A549 (cell line): ENCODE measurements around the gene SNAI1. TPM values are rescaled to one million over a fixed set of nuclear protein-coding genes. Genes with fewer than 3 reads are reported as not detected.
A peak's percentile ranks its signal among the peaks of the same experiment; 100 is the strongest.
"Not testable (repeated sequence)": the region's sequence is repeated elsewhere in the genome, so short reads cannot be mapped to it uniquely, and the experiment has no call there.

ENCODE experiments used
- ATAC-seq, 2 experiments: fragments of 200-7000 bp in 1 of 2; fragments of >200 bp in 1 of 2; cut with Nextera tagmentation in 1 of 2; cut with Tn5 transposase in 1 of 2; 3 replicates each; pipeline versions ENCODE4 v1.8.0 to v1.9.1; 2018 to 2020; ENCODE audit warnings: mild to moderate bottlenecking in 1 of 2, moderate library complexity in 1 of 2
- CTCF ChIA-PET: fragments of 300-600 bp; sonication (Branson Sonifier 250); formaldehyde crosslinking; extraction: SDS; loops from one replicate; lab custom pipeline; 2021; ENCODE audit warnings: antibody characterized with exemption, inconsistent platforms; lab: Yijun Ruan, JAX
- POLR2A ChIA-PET: fragments of 350-600 bp; formaldehyde crosslinking; extraction: SDS; loops from one replicate; lab custom pipeline; 2021; ENCODE audit warnings: antibody characterized with exemption, inconsistent platforms; lab: Yijun Ruan, JAX
- DNase-seq, 2 experiments: peaks; one replicate each; pipeline versions ENCODE4 v3.0.0 to v3.0.0-alpha.2; 2011 to 2016; ENCODE audit warnings: low read depth in 1 of 2, low spot score in 1 of 2
- FAIRE-seq: peaks from 2 replicates; lab custom pipeline; 2011; peaks lifted over from hg19 to GRCh38; lab: Jason Lieb, UNC
- H3K27ac ChIP-seq, 2 experiments: fragments of >200 bp; sonication (Bioruptor Twin); formaldehyde crosslinking; 3 replicates each; pipeline ENCODE4 v1.5.1; 2016 to 2017
- H3K4me1 ChIP-seq: fragments of >200 bp; sonication (Bioruptor Twin); formaldehyde crosslinking; 3 replicates; pipeline ENCODE4 v1.6.1; 2016
- H3K4me2 ChIP-seq: fragments of >200 bp; sonication (Bioruptor Twin); formaldehyde crosslinking; 3 replicates; pipeline ENCODE4 v1.6.1; 2016
- H3K4me3 ChIP-seq: fragments of >200 bp; sonication (Bioruptor Twin); formaldehyde crosslinking; 3 replicates; pipeline ENCODE4 v1.5.1; 2016
- H3K9me3 ChIP-seq: fragments of >200 bp; sonication (Bioruptor Twin); formaldehyde crosslinking; 3 replicates; pipeline ENCODE4 v1.6.1; 2016
- CEBPB ChIP-seq, 2 experiments: fragments of >200 bp in 1 of 2; sonication (Bioruptor Twin) in 1 of 2; formaldehyde crosslinking in 1 of 2; IDR thresholded peaks; 2 replicates each; pipeline ENCODE4 v1.6.1; 2012 to 2016
- ELK1 ChIP-seq: fragments of 150-350 bp; IDR thresholded peaks from 2 replicates; pipeline ENCODE4 v1.6.1; 2014; ENCODE audit warnings: low read depth, mild to moderate bottlenecking, low read length
- ESRRA ChIP-seq: fragments of 150-350 bp; IDR thresholded peaks from 2 replicates; pipeline ENCODE4 v1.6.1; 2014; ENCODE audit warnings: mild to moderate bottlenecking, low read length, borderline replicate concordance
- FOXS1 ChIP-seq: fragments of 250-450 bp; sonication (Bioruptor Pico); IDR thresholded peaks from 2 replicates; pipeline ENCODE4 v1.5.0; 2020; ENCODE audit warnings: mild to moderate bottlenecking, moderate library complexity
- HEYL ChIP-seq: fragments of 250-450 bp; sonication (Bioruptor Pico); IDR thresholded peaks from 2 replicates; pipeline ENCODE4 v1.8.0; 2021; ENCODE audit warnings: mild to moderate bottlenecking, moderate library complexity
- HMGXB4 ChIP-seq: fragments of 250-450 bp; sonication (Bioruptor Pico); IDR thresholded peaks from 2 replicates; pipeline ENCODE4 v1.5.0; 2021; ENCODE audit warnings: mild to moderate bottlenecking, moderate library complexity, borderline replicate concordance
- MAZ ChIP-seq: fragments of 150-350 bp; IDR thresholded peaks from 2 replicates; pipeline ENCODE4 v1.6.1; 2014; ENCODE audit warnings: antibody characterized with exemption, low read depth, low read length, borderline replicate concordance
- MYC ChIP-seq: IDR thresholded peaks from 2 replicates; pipeline ENCODE4 v1.6.1; 2012; ENCODE audit warnings: mild to moderate bottlenecking, inconsistent platforms, low read length, improper control_type of control experiment, borderline replicate concordance
- NFE2L2 ChIP-seq: fragments of 150-350 bp; conservative IDR thresholded peaks from 2 replicates; pipeline ENCODE4 v1.6.1; 2014; ENCODE audit warnings: low read length
- PHF8 ChIP-seq: fragments of 200-600 bp; sonication (generic); IDR thresholded peaks from 2 replicates; pipeline ENCODE4 v1.6.1; 2016; ENCODE audit warnings: low read depth, mild to moderate bottlenecking, antibody characterized with exemption, moderate library complexity, borderline replicate concordance
- RAD21 ChIP-seq, 2 experiments: fragments of >200 bp in 1 of 2; sonication (Bioruptor Twin) in 1 of 2; formaldehyde crosslinking in 1 of 2; IDR thresholded peaks in 1 of 2; conservative IDR thresholded peaks in 1 of 2; 2 replicates in 1 of 2; 3 replicates in 1 of 2; pipeline ENCODE4 v1.6.1; 2012 to 2018; ENCODE audit warnings: inconsistent platforms in 1 of 2
- RCOR1 ChIP-seq: fragments of 150-350 bp; IDR thresholded peaks from 2 replicates; pipeline ENCODE4 v1.6.1; 2014; ENCODE audit warnings: antibody characterized with exemption, low read length, low read depth
- RFX5 ChIP-seq: fragments of 450-650 bp; IDR thresholded peaks from 2 replicates; pipeline ENCODE4 v1.7.1; 2014; ENCODE audit warnings: antibody characterized with exemption, mild to moderate bottlenecking, moderate library complexity
- ZC3H11A ChIP-seq: fragments of 450-650 bp; IDR thresholded peaks from 2 replicates; pipeline ENCODE4 v1.6.1; 2014; ENCODE audit warnings: antibody characterized with exemption, mild to moderate bottlenecking
- WGBS: methylation state at CpG from one replicate; pipeline ENCODE4 v1.1.6; 2017; ENCODE audit errors: missing lambda C conversion rate; 5-methylcytosine and 5-hydroxymethylcytosine counted together
- polyA plus RNA-seq, 4 experiments: library from polyadenylated mRNA; depleted of rRNA in 3 of 4; stranded (reverse); fragments of >200 nt; fragmentation: RNase III in 1 of 4; extraction: RNeasy Plus Mini Kit Qiagen cat#74134 plus additional on column Dnase treatment in 1 of 4; gene quantifications; 2 replicates in 3 of 4; 3 replicates in 1 of 4; pipeline ENCODE4 v1.2.3, GENCODE V29; 2011 to 2017
- TF ChIP-seq, protein P1 (sequence below): fragments of 450-650 bp; IDR thresholded peaks from 2 replicates; pipeline ENCODE4 v1.6.1; 2014; ENCODE audit warnings: antibody characterized with exemption
- TF ChIP-seq, protein P2 (sequence below): fragments of 250-450 bp; sonication (Bioruptor Pico); IDR thresholded peaks from 2 replicates; pipeline ENCODE4 v1.5.0; 2020; ENCODE audit warnings: low read depth, mild to moderate bottlenecking, moderate library complexity

Gene SNAI1
- polyA plus RNA-seq, 2 of the 4 experiments (the other 2 are of a cell fraction): 7.0 to 11.1 TPM

DNA sequence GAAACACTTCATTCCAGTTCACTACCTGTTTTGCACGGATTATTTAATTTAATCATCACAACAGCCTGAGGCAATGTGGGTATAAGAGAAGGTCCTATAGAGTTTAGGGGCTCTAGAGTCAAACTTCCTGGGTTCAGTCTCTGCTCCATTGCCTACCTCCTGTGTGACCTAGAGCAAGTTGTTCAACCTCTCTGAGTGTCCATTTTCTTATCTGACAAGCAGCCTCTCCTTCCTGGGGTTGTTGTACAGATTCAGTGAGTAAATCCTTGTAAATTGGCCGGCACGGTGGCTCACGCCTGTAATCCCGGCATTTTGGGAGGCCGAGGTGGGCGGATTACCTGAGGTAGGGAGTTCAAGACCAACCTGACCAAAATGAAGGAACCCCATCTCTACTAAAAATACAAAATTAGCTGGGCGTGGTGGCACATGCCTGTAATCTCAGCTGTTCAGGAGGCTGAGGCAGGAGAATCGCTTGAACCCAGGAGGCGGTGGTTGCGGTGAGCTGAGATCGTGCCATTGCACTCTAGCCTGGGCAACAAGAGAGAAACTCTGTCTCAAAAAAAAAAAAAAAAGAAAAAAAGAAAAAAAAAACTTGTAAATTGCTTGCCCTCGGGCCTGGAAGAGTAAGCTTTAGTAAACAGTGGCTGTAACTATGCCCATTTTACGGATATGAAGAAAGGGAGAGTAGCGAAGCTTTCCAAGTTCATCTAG, 15.9 kb downstream of the SNAI1 start:
- CTCF ChIA-PET: interaction anchor here (0.6 to 2.9 kb wide), 8 partner anchors 9 to 153 kb away, joined by 3 to 15 read pairs (median 4); no protein-coding TSS in a partner anchor

DNA sequence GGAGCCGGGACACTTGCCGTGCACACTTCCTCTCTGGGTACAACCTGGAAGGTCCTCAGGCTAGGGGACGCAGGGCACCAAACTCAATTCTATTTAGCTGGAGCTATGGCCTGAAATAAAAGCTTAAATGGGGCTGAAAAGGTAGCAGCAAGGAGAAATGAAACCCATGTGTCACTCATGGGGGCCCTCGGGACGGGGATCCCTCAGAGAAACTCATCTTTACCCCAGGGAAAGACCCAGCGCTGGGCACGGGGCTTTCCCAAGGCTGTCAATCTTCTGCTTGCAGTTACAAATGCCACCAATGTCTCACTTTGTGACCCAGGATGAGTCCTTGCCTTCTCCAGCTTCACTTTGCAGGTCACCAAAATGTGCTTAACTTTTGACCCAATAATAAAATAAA, 16.5 kb downstream of the SNAI1 start:
- Histone ChIP-seq H3K9me3 (no peaks in the 10 kb centered on the region), H3K4me1 (peaks cover 19% of the 10 kb centered on the region), H3K4me3 (no peak overlapping the region), H3K4me2 (no peak overlapping the region), H3K27ac (peak overlapping the region in 1 of 2 experiments; percentile 64; a peak in 2 of 6 replicates)
- no peak for DNase-seq
- no peak; a peak in 1 of 6 replicates for ATAC-seq
- ChIA-PET CTCF (interaction anchor here (0.6 to 2.9 kb wide), 7 partner anchors 10 to 153 kb away, joined by 3 to 15 read pairs (median 4); no protein-coding TSS in a partner anchor), POLR2A (no interaction called here)
- WGBS: 67% methylated on average over 7 of the region's 7 CpGs
- no peak for FAIRE-seq
- TF ChIP-seq, protein P1, sequence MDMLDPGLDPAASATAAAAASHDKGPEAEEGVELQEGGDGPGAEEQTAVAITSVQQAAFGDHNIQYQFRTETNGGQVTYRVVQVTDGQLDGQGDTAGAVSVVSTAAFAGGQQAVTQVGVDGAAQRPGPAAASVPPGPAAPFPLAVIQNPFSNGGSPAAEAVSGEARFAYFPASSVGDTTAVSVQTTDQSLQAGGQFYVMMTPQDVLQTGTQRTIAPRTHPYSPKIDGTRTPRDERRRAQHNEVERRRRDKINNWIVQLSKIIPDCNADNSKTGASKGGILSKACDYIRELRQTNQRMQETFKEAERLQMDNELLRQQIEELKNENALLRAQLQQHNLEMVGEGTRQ: no peak
- TF ChIP-seq, protein P2, sequence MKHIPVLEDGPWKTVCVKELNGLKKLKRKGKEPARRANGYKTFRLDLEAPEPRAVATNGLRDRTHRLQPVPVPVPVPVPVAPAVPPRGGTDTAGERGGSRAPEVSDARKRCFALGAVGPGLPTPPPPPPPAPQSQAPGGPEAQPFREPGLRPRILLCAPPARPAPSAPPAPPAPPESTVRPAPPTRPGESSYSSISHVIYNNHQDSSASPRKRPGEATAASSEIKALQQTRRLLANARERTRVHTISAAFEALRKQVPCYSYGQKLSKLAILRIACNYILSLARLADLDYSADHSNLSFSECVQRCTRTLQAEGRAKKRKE (CRISPR knock-in tag): no peak
- TF ChIP-seq PHF8: no peak
- TF ChIP-seq ZC3H11A: no peak

More for the DNA sequence above, 15.9 kb downstream of the SNAI1 start:
- 81% methylated on average over 15 of the region's 15 CpGs for WGBS
- DNase-seq, ATAC-seq, FAIRE-seq, POLR2A ChIA-PET, H3K9me3 ChIP-seq, H3K4me2 ChIP-seq, H3K4me3 ChIP-seq: not testable (repeated sequence)
- Histone ChIP-seq H3K4me1 (peaks cover 19% of the 10 kb centered on the region), H3K27ac (peak overlapping the region in 1 of 2 experiments; percentile 64; a peak in 3 of 6 replicates)

DNA sequence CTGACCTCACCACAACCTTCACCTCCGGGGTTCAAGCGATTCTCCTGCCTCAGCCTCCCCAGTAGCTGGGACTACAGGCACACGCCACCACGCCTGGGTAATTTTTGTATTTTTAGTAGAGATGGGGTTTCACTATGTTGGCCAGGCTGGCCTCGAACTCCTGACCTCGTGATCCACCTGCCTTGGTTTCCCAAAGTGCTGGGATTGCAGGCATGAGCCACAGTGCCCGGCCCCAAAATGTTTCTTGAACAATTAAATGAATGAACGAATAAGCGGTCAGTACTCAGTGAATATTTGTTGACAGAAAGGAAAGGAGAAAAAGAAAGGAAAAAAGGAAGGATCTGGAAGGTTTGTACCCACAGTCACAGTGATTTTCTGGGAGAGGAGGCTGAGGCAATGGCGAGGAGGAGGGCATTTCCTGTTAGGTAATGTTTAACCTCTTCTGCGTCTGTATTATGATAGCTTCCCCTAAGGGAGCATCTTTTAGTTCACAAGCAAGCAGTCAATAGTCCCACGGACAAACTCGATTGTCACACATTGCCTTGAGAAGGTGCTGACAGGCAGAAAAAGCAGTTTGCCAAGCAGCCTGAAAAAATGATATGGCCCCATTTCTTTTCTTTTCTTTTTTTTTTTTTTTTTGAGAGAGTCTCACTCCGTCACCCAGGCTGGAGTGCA, 17.9 kb downstream of the SNAI1 start:
- ChIA-PET CTCF (interaction anchor here (1.1 to 2.9 kb wide), 5 partner anchors 12 to 70 kb away, joined by 3 to 15 read pairs (median 4); no protein-coding TSS in a partner anchor), POLR2A (interaction anchor here (0.5 kb wide), 1 partner anchor 14 kb away, joined by 3 read pairs; no protein-coding TSS in a partner anchor)
- 58% methylated on average over 14 of the region's 14 CpGs for WGBS
- H3K4me1 ChIP-seq: peaks cover 23% of the 10 kb centered on the region
- not testable (repeated sequence) for H3K4me3 ChIP-seq, DNase-seq, H3K9me3 ChIP-seq, FAIRE-seq
- peak in 1 of 2 experiments; percentile 49; a peak in 3 of 6 replicates for ATAC-seq
- H3K4me2 ChIP-seq: peak overlapping the region; percentile 45
- peak overlapping the region in 1 of 2 experiments; percentile 76; a peak in 3 of 6 replicates for H3K27ac ChIP-seq

GRCh38 chr20:50001784-50002311, 19.1 kb downstream of the SNAI1 start:
- FAIRE-seq: no peak
- POLR2A ChIA-PET: interaction anchor here (0.7 kb wide), 1 partner anchor 50 kb away, joined by 5 read pairs; no protein-coding TSS in a partner anchor
- Histone ChIP-seq H3K4me2 (no peak overlapping the region), H3K4me3 (no peak overlapping the region), H3K9me3 (no peaks in the 10 kb centered on the region), H3K27ac (peak overlapping the region in 1 of 2 experiments; percentile 76; a peak in 1 of 6 replicates), H3K4me1 (peaks cover 23% of the 10 kb centered on the region)
- no peak for ATAC-seq
- TF ChIP-seq FOXS1 (CRISPR knock-in tag) (no peak), RCOR1 (no peak), CEBPB (IDR thresholded peaks at IDR 0.05) (no peak), ELK1 (no peak), HEYL (CRISPR knock-in tag) (no peak), RAD21 (conservative IDR thresholded peaks at IDR 0.05 in 1 of 2, IDR thresholded peaks at IDR 0.05 in 1 of 2) (no peak), MYC (no peak), MAZ (no peak), NFE2L2 (no peak), HMGXB4 (no peak), RFX5 (no peak), ESRRA (no peak)
- TF ChIP-seq, protein P1: no peak
- 88% methylated on average over 9 of the region's 9 CpGs for WGBS
- CTCF ChIA-PET: interaction anchor here (1.0 to 2.0 kb wide), 4 partner anchors 13 to 70 kb away, joined by 3 to 10 read pairs (median 3); no protein-coding TSS in a partner anchor
- DNase-seq: no peak
